Left ventricle myocardium superior (tissue), 1 donor: Measurements from ENCODE around the gene OR56A3. TPM values are rescaled to one million over a fixed set of nuclear protein-coding genes. Genes with fewer than 3 reads are reported as not detected.
"Not testable (repeated sequence)": the region's sequence is repeated elsewhere in the genome, so short reads cannot be mapped to it uniquely, and the experiment has no call there.

ENCODE experiments used
- ATAC-seq: fragments of 200-7000 bp; cut with Tn5 transposase; one replicate; pipeline ENCODE4 v1.9.1; 2020; ENCODE audit warnings: mild to moderate bottlenecking, moderate library complexity
- DNase-seq: peaks from one replicate; pipeline ENCODE4 v3.0.0-alpha.2; 2020
- intact Hi-C: fragments of 100-400 bp; cut with micrococcal nuclease; formaldehyde crosslinking; loops from one replicate; pipeline ENCODE4 v1.11.0; 2022
- long read RNA-seq: library from polyadenylated mRNA; unstranded; transcript quantifications from one replicate; pipeline ENCODE4 v2.0.0, GENCODE V29; 2021
- total RNA-seq: library from RNA; stranded (reverse); fragmentation: NEBNext Ultra II Directional; extraction: Animal tissue kit (Norgen Biotek cat#: 25700); gene quantifications from one replicate; pipeline ENCODE4 v1.2.1, GENCODE V29; 2021
- donor health status: DM: no; HTN: yes; CAD: no; lungs with severe emphysema.

The OR56A3 gene, protein sequence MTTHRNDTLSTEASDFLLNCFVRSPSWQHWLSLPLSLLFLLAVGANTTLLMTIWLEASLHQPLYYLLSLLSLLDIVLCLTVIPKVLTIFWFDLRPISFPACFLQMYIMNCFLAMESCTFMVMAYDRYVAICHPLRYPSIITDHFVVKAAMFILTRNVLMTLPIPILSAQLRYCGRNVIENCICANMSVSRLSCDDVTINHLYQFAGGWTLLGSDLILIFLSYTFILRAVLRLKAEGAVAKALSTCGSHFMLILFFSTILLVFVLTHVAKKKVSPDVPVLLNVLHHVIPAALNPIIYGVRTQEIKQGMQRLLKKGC
- not detected for total RNA-seq
- long read RNA-seq, result 0 reads

DNA sequence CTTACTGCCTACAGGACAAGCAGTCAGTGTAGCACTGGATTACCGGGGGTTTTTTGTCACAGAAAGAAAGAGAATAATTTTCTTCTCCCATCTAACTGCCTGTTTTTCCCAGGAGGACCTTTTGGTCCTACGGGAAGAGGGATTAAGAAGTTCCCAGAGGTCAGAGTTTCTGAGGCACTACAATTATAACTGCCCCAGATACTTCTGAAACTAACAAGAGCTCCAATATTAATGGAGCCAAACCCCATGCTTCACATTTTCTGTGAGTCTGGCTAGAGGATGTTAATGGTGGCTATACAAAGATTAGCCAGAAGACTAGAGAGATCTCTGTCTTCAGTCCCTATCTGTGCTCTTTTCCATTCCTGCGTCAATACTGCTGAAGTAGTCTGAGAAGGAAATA, at the start of gene OR56A3:
TSS of gene OR56A3 (plus strand) at position 301 of the 400 bp plus-strand sequence. CDS start 5,096 bp downstream, outside the sequence.
- DNase-seq, result no peak
- intact Hi-C loops, result no loop called here
- ATAC-seq, result no peak

DNA sequence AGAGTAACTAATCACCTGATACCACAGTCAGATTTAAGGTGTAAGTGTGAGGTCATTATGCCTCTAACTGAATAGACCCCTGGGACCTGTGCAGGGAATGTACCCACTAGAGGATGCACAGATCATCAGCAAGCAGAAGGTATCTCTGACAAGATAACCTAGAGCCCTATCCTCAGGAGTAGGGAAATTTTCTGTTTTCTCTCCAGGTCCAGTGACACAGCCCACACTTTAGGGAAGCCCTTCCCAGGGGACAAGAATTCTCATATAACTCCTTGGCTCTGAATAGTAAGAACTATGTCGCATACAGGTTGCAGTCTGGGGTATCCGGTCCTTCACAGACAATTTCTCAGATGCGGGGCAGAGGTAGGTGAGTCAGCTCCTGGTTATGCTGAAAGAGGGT, 49.1 kb upstream of the OR56A3 start, which contains the start of gene OR52E5:
TSS of gene OR52E5 (plus strand) at position 301 of the 400 bp plus-strand sequence. CDS start 7,569 bp downstream, outside the sequence.
- ATAC-seq (no peak), DNase-seq (no peak)
- intact Hi-C loops, result no loop called here

DNA sequence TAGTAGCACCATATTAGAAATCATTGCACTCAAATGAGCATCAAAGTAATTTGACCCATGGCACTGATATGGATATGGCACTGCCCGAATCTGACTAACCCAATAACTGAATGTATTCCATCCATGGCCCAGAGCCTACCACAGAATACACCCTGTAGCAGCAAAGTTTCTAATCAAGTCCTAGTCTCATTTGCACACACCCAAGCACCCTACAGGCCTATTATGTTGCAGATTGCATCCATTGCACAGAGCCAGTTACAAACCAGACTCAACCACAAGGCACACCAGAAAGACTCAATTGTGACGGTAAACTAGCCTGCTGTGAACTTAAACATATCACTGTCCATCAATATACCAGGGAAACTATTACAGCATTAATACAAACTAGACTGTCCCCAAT, 42.5 kb upstream of the OR56A3 start:
- DNase-seq (no peak), ATAC-seq (no peak)
- intact Hi-C loops, result no loop called here

DNA sequence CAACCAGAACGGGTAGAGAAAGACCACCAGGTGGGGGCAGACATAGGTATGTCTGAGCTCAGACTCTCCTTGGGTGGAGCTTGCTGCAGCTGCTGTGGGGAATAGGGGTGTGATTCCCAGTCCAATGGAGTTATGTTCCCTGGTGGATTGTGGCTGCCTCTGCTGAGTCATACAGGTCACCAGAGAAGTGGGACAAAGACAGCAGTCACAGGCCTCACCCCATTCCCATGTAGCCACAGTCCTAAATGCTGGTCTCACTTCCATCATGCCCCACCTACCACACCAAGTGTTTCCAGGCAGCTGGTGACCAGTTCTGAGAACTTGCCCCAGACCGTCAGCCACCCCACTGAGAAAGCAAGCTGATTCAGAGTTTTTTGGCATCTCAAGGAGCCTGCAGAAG, 31.5 kb upstream of the OR56A3 start:
- no peak for ATAC-seq
- no peak for DNase-seq

DNA sequence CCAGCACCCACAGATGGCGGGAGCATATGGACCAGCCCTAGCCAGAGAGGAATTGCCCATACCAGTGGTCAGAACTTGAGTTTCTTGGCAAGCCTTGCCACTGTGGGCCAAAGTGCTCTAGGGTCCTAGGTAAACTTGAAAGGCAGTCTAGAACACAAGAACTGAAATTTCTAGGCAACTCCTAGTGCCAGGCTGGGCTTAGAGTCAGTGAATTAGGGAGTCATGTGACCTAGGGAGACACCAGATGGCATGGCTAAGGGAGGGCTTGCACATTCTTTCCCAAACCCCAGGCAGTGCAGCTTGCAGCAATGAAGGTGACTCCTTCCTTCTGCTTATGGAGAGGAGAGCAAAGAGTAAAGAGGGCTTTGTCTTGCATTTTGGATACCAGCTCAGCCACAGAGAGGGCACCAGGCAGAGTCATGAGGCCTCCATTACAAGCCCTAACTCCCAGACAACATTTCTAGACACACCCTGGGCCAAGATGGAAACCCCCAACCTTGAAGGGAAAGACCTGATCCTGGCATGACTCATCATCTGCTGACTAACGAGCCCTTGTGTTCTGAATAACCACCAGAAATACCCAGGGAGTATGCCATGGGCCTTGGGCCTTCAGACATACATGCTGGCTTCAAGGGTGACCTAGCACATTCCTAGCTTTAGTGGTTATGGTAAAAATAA, 19.2 kb upstream of the OR56A3 start:
- ATAC-seq (no peak), DNase-seq (no peak)
- intact Hi-C loops, result no loop called here

More for the DNA sequence above, 31.5 kb upstream of the OR56A3 start:
- intact Hi-C loops, result no loop called here

DNA sequence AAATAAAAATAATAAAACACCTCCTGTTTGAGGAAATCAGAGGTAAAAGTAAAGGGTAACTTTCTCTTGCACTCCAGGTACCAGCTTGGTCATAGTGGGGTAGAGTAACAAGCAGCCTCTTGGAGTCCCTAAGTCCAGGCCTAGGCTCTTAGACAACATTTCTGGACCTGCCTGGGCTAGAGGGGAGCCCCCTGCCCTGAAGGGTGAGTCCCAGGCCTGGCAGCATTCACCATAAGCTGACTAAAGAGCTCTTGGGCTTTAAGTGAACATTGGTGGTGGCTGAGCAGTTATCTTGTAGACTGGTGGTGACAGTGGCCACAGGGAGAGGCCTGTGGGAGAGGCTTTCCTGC, 18.6 kb upstream of the OR56A3 start:
- DNase-seq (no peak), ATAC-seq (no peak)
- intact Hi-C loops, result no loop called here

DNA sequence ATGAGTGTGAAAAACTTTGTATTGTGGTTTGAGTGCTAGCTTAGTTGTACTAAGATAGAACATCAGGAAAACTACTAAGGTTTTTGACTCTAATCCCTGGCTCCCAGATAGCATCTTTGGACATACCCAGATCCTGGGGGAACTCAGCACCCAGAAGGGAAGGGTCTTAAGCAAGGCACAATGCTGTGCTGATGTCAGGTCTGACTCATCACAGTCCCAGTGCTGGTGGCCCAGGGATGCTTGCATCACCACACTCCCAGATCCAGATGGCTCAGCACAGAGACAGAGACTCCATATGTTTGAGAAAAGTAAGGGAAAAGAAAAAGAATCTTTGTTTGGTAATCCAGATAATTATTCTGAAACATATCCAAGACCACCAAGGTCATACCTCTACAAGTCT, 18.3 kb upstream of the OR56A3 start:
- DNase-seq (no peak), ATAC-seq (no peak)
- intact Hi-C loops, result no loop called here

DNA sequence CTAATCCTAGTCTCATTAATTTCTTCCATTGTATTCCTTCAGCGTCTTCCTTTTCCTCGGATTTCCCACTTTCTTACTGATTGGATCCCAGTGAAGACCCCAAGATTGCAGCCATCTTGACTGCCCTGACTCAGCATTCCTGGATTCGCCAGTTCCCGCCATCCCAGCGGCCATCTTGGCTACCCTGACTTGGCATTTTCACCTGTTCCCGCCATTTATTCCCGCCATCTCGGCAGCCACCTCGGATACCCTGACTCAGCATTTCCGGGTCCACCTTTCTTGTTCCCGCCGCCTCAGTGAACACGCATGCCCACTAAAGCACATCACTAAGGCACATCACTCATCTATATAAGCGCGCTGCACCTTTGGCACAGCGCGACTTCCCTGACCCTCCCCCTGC, 13.8 kb upstream of the OR56A3 start:
- no peak for ATAC-seq
- intact Hi-C loops, result no loop called here
- DNase-seq, result no peak

DNA sequence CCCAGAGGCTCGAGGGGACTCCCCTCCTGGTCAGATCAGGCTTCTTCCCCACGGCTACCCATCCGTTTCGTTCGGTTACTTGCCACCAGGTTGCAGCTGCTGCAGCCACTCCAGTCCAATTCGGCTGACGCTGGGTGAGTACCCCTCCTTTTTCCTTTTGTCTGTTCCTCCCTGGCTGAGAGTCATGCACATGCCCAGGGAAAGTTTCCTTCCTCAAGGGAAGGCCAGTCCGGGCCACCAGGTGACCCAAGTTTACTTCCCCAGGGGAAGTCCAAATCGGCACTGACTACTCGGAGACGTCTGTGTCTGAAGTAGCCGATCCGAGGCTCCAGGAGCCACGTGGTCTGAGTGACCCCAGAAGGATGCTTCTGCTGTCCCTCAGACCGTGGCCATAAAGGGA, 13.2 kb upstream of the OR56A3 start:
- intact Hi-C loops, result no loop called here
- ATAC-seq (no peak), DNase-seq (no peak)

DNA sequence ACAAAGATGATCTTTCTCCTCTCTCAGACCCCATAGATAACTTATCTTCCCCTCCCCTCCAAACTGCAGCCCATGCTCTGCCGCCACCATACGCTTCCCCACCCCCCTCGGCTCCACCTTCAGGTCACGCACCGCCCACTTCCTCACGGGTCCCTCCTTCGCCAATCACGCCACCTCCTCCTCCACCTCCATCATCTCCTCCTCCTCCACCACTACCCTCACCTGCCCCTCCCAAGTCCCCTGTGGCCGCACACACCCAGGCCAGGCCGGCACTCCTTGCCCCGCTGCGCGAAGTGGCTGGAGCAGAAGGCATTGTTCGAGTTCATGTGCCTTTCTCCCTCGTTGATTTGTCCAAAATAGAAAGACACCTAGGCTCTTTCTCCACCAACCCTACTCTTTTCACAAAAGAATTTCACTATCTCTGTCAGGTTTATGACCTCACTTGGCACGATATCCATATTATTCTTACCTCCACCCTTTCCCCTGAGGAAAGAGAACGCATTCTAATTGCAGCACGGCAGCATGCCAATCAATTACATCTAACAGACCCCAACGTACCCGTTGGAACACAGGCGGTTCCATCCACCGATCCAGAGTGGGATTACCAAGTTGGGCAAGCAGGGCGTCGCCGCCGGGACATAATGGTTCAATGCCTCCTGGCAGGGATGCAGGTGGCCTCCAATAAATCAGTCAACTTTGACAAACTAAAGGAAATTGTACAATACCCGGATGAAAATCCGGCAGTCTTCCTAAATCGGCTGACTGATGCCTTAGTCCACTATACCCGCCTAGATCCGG, 12.3 kb upstream of the OR56A3 start:
- no peak for ATAC-seq
- intact Hi-C loops, result no loop called here
- DNase-seq, result no peak

DNA sequence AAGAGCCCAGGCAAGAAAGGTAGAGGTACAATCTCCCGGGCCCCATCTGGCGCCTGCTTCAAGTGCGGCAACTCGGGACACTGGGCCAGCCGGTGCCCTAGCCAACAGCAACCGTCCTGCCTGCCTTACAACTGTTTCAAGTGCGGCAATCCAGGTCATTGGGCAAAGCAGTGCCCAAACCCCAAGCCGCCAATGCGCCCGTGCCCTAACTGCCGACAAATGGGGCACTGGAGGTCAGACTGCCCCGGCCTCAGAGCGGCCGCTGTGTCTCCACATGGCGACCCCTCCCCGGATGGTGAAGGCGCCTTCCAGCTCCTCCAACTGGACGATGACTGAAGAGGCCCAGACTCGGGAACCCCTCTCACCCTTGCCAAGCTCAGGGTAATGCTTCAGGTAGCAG, 11.4 kb upstream of the OR56A3 start:
- intact Hi-C loops, result no loop called here
- DNase-seq, result peak; percentile 14
- ATAC-seq, result no peak

DNA sequence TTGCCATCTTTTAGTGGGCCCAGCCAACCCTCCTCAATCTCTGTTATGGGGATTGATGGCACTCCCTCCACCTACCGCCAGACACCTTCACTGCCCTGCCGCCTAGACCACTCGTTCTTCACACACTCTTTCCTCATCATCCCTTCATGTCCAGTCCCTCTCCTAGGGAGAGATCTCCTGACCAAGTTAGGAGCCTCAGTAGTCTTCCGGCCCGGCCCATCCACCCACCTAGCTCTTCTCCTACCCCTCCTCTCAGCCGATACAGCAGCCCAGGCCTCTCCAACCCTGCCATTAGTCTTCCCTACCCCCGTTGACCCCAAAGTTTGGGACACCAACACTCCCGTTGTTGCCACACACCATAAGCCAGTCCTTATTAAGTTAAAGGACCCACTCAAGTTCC, 11.0 kb upstream of the OR56A3 start:
- no peak for ATAC-seq
- intact Hi-C loops, result no loop called here

DNA sequence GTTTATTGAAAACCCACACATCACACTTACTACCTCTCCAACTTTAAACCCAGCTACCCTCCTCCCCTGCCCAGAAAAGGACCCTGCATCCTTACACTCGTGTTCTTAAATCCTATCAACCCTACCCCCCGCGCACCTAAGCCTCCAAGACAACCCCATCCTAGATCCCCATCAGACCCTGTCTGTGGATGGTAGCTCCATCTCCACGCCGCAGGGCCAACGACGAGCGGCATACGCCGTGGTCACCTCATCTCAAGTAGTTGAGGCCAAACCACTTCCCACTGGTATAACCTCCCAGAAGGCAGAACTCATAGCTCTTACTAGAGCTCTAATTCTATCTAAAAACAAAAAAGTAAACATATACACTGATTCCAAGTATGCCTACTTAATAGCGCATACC, 9.4 kb upstream of the OR56A3 start:
- ATAC-seq (no peak), DNase-seq (peak; percentile 26)
- intact Hi-C loops, result no loop called here

More for the DNA sequence above, 11.0 kb upstream of the OR56A3 start:
- DNase-seq, result no peak

DNA sequence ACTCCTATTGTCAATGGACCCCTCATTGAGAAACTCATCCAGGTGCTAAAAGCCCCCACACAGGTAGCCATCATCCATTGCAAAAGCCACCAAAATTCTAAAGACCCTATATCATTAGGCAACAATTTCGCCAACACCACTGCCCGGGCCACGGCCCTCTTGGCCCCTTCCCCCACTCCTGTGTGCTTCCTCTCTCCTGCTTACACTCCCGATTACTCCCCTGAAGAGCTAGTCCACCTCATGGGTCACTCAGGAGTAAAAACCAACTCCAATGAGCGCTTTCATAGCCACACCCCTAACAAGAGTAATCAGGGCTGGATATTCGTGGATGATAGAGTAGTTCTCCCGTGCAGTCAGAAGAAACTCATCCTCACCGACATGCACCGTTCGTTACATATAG, 8.9 kb upstream of the OR56A3 start:
- intact Hi-C loops, result no loop called here
- ATAC-seq (no peak), DNase-seq (no peak)

DNA sequence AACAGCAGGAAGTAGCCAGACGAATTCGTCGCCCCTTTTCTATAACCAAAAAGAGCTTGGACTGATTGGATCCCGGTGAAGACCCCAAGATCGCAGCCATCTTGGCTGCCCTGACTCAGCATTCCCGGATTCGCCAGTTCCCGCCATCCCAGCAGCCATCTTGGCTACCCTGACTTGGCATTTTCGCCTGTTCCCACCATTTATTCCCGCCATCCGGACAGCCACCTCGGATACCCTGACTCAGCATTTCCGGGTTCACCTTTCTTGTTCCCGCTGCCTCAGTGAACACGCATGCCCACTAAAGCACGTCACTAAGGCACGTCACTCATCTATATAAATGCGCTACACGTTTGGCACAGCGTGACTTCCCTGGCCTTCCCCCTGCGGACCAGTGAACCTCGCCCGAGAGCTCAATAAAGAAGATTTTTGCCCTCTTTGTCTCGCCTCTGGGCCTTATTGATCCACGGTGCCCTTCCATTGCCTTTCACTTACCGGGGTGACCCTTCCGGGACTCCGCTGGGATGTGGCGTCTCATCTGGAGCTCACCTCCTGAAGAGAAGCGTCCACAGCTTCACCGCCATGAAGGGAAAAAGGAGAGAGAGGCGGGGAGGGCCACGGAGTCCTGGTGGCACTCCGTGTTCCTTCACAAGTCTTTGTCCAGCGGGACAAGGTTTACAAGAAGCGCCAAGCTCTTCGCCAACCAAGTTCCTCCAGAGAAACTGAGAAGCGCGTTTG, 4.0 kb upstream of the OR56A3 start:
- DNase-seq, result no peak
- intact Hi-C loops, result no loop called here

DNA sequence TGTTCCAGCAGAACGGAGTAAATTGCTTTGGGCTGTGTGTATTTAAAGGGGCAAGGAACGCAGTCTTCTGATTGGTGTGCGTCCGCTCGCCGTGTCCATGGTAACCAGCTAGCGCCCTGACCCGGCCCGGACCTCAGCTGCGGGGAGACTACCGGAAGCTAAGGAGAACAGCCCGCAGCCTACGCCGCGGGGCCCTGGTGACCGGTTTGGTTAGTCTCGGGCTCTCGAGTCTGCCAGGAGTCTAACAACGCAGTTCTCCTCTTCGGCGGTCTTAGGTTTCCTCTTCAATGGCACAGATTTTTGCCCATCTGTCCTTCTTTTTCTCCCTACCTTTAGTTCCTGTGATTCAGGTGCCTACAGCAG, 3.5 kb upstream of the OR56A3 start:
- DNase-seq (peak; percentile 20), ATAC-seq (no peak)
- intact Hi-C loops, result no loop called here

More for the DNA sequence above, 4.0 kb upstream of the OR56A3 start:
- ATAC-seq, result no peak

DNA sequence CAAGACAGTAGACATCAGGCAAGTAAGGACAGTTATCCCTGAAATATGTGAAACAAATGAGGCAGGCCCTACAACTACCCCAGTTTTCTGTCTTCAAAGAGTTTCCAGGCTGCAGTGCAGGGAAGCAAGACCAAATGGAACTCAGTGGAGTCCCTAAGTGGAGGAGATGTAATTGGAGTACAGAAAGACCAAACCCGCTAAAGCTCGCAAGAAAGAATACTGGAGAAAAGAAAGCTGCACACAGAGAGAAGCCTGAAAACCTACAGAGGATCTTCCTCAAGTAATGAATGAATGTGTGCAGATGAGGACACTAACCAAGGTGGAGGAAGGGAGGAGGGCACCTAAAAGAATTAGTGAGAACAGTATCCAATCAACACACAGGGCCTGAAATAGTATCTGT, 1.3 kb upstream of the OR56A3 start:
- DNase-seq, result no peak
- intact Hi-C loops, result no loop called here
- no peak for ATAC-seq

DNA sequence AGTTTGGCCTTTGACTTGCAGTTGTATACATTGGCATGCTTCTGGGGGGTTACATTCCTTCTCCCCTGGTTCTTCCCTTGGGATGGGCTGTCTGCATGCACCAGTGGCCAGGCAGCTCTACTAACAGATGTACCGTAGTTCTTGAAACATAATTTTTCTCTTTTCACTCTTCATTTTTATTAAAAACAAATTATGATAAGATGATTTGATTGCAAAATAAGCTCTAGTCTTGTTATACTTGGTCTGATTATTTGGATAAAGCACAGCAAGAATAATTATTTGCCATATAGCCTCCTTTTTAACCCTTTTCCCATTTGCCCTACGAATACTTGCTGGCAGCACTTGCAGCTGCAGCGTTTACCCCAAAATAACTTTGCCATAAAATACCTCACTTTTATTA, 13.5 kb downstream of the OR56A3 start:
- DNase-seq (no peak), ATAC-seq (no peak)
- intact Hi-C loops, result no loop called here

DNA sequence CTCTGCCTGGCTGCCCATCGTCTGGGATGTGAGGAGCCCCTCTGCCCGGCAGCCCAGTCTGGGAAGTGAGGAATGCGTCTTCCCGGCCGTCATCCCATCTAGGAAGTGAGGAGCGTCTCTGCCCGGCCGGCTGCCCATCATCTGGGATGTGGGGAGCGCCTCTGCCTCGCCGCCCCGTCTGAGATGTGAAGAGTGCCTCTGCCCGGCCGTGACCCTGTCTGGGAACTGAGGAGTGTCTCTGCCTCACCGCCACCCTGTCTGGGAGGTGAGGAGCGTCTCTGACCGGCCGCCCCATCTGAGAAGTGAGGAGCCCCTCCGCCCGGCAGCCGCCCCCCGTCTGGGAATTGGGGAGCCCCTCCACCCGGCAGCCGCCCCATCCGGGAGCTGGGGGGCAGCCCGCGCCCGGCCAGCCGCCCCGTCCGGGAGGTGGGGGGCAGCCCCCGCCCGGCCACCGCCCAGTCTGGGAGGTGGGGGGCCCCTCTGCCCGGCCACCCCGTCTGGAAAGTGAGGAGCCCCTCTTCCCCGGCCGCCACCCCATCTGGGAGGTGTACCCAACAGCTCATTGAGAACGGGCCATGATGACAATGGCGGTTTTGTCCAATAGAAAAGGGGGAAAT, 18.8 kb downstream of the OR56A3 start:
- intact Hi-C loops, DNase-seq, ATAC-seq: not testable (repeated sequence)
